Duodenal mucosa (tissue), 2 donors: ENCODE results near the gene SNAPIN.
A peak's percentile ranks its signal among the peaks of the same experiment; 100 is the strongest.

Experiments used
- H3K27ac ChIP-seq: one replicate; pipeline ENCODE4 v1.7.0; 2013; ENCODE audit warnings: low read depth, low read length
- H3K27me3 ChIP-seq, 2 donors: one replicate each; pipeline ENCODE4 v1.7.0; 2013; ENCODE audit warnings: low read length in 2 of 2, control low read depth in 1 of 2; ENCODE audit not compliant: insufficient read depth in 2 of 2, control insufficient read depth in 1 of 2
- H3K36me3 ChIP-seq, 2 donors: one replicate each; pipeline ENCODE4 v1.7.0; 2013; ENCODE audit warnings: low read length in 2 of 2, control low read depth in 1 of 2; ENCODE audit not compliant: insufficient read depth in 2 of 2, control insufficient read depth in 1 of 2
- H3K4me1 ChIP-seq, 2 donors: one replicate each; pipeline ENCODE4 v1.7.0; 2013; ENCODE audit warnings: low read length in 2 of 2, control low read depth in 1 of 2; ENCODE audit not compliant: insufficient read depth in 2 of 2, control insufficient read depth in 1 of 2
- H3K4me3 ChIP-seq, 2 donors: one replicate each; pipeline ENCODE4 v1.7.0; 2013; ENCODE audit warnings: low read length in 2 of 2, low read depth in 1 of 2
- H3K9ac ChIP-seq, 2 donors: one replicate each; pipeline ENCODE4 v1.7.0; 2013; ENCODE audit warnings: low read length in 2 of 2, low read depth in 1 of 2
- H3K9me3 ChIP-seq, 2 donors: one replicate each; pipeline ENCODE4 v1.7.0; 2013; ENCODE audit warnings: low read length in 2 of 2, control low read depth in 1 of 2; ENCODE audit not compliant: control insufficient read depth in 1 of 2

The SNAPIN gene

DNA sequence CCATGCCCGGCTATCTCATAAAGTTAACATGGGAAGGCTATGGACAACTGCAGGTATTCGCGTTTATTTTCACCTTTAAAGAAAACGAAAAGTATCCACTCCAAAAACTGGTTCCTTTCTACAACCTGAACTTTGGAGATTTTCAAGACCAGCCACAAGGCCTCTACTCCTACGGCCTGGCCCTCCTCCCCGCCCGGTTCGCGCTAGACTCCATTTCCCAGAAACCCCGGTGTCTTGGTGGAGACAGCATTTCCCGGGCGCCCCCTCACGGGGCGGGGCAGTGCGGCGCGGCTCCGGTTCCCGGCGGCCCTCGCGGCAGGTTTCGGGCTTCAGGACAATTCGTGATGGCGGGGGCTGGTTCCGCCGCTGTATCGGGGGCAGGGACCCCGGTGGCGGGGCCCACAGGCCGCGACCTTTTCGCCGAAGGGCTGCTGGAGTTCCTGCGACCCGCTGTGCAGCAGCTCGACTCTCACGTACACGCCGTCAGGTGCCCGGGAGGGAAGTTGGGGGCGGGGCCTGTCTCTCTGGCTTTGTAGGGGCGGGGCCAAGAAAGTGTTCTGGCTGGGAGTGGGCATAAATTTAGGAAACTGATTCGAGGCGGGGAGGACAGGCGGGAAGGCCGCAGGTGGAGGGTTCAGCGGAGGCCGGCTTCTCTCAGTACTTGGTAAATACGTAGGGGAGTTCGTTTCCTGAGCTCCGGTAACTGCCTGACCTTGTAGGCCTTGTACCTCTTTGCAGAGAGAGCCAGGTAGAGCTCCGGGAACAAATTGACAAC lies at the start of gene SNAPIN:
TSS of gene SNAPIN (plus strand) at position 304 of the 775 bp plus-strand sequence. CDS start at position 345, 41 bp downstream.
- no peaks in the 10 kb centered on the region for H3K9me3 ChIP-seq
- H3K4me1 ChIP-seq, result peaks cover 9% of the 10 kb centered on the region in 2 donors
- H3K9ac ChIP-seq, result peak within 1 kb of the TSS; percentile 73 to 87
- H3K4me3 ChIP-seq, result peak within 1 kb of the TSS; percentile 82 to 84
- H3K36me3 ChIP-seq, result peaks cover 17 to 29% of the 10 kb centered on the region in 2 donors
- H3K27ac ChIP-seq, result peak within 1 kb of the TSS; percentile 93
- no peaks in the 10 kb centered on the region for H3K27me3 ChIP-seq

- peak overlapping the region; percentile 74 to 80 for H3K9ac ChIP-seq
- H3K27me3 ChIP-seq, result no peaks in the 10 kb centered on the region
- H3K27ac ChIP-seq, result peak overlapping the region; percentile 95
- H3K36me3 ChIP-seq, result peaks cover 16 to 21% of the 10 kb centered on the region in 2 donors
- H3K4me3 ChIP-seq, result peak overlapping the region; percentile 60 to 66
- no peaks in the 10 kb centered on the region for H3K9me3 ChIP-seq
- peaks cover 37 to 40% of the 10 kb centered on the region in 2 donors for H3K4me1 ChIP-seq
Observed at GRCh38 chr1:153608742-153609584, 49.5 kb upstream of the SNAPIN start.

DNA sequence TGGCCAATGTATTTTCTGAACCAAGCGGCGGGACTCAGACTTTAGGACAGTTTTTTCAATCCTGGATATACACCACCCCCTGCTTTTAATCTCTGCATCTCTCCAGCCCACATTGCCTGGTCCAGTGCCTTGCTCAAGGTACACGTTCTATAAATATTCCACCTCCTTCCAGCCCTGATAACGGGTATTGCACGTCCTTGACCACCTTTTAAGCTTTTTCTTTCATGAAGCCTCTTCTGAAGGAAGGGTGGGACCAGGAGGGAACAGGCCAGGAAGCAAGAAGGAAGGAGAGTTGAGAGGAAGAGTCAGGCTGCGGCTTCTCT lies 49.0 kb upstream of the SNAPIN start:
- Histone ChIP-seq H3K9ac (peak overlapping the region; percentile 68 to 80), H3K4me1 (peaks cover 39 to 46% of the 10 kb centered on the region in 2 donors), H3K27me3 (no peaks in the 10 kb centered on the region), H3K9me3 (no peaks in the 10 kb centered on the region), H3K27ac (peak overlapping the region; percentile 95), H3K36me3 (peaks cover 16 to 21% of the 10 kb centered on the region in 2 donors), H3K4me3 (peak overlapping the region; percentile 60 to 66)

- peak overlapping the region; percentile 95 for H3K27ac ChIP-seq
- H3K4me1 ChIP-seq, result peaks cover 47 to 53% of the 10 kb centered on the region in 2 donors
- H3K9me3 ChIP-seq, result no peaks in the 10 kb centered on the region
- peak overlapping the region; percentile 60 to 66 for H3K4me3 ChIP-seq
- no peaks in the 10 kb centered on the region for H3K27me3 ChIP-seq
- H3K36me3 ChIP-seq, result peaks cover 16 to 21% of the 10 kb centered on the region in 2 donors
- H3K9ac ChIP-seq, result peak overlapping the region; percentile 20 to 80
Observed at GRCh38 chr1:153610334-153610733, 48.2 kb upstream of the SNAPIN start.

- H3K27ac ChIP-seq, result peak overlapping the region; percentile 22
- H3K27me3 ChIP-seq, result no peaks in the 10 kb centered on the region
- peak overlapping the region; percentile 60 to 97 for H3K4me3 ChIP-seq
- peak overlapping the region in 1 of 2 donors; percentile 80 for H3K9ac ChIP-seq
- peaks cover 16 to 20% of the 10 kb centered on the region in 2 donors for H3K36me3 ChIP-seq
- H3K9me3 ChIP-seq, result no peaks in the 10 kb centered on the region
- H3K4me1 ChIP-seq, result peaks cover 50 to 57% of the 10 kb centered on the region in 2 donors
Observed at GRCh38 chr1:153610811-153611301, 47.6 kb upstream of the SNAPIN start.

- peaks cover 16 to 17% of the 10 kb centered on the region in 2 donors for H3K36me3 ChIP-seq
- H3K4me1 ChIP-seq, result peaks cover 52 to 60% of the 10 kb centered on the region in 2 donors
- peak overlapping the region; percentile 88 to 100 for H3K9ac ChIP-seq
- no peaks in the 10 kb centered on the region for H3K27me3 ChIP-seq
- H3K9me3 ChIP-seq, result no peaks in the 10 kb centered on the region
- H3K4me3 ChIP-seq, result peak overlapping the region; percentile 83 to 97
- H3K27ac ChIP-seq, result peak overlapping the region; percentile 11
Observed at GRCh38 chr1:153611356-153611755, 47.1 kb upstream of the SNAPIN start.

DNA sequence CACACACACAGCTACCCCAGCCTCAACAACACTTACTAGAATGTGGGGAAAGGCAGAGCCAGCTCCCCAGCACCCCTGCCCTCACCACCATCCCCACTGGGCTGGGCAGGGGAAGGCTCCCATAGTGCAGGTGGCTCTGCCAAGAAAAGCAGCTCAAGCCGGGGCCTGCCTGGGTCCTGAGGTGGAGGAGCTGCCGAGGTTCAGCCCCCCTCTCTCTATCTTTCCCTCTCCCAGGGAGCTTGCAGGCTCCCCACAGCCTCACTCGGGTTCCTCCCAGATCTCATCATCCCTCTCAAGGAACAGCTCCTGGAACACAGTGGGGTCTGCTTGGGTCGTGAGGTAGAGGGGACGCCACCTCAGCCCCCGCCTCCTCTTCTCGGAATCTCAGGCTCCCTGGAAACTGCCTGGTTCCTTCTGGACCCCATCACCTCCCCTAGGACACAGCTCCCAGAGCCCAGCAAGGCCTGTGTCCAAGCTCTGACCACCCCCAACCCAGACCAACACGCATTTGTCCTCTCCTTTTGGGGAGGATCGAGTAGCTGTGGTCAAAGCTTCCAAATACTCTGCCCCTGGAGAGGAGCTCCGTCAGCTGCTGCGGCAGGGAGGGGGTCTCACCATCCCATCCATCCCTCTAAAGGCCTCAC lies 46.3 kb upstream of the SNAPIN start:
- Histone ChIP-seq H3K9ac (peak overlapping the region; percentile 88 to 100), H3K27ac (peak overlapping the region; percentile 90), H3K9me3 (no peaks in the 10 kb centered on the region), H3K36me3 (peaks cover 7 to 8% of the 10 kb centered on the region in 2 donors), H3K4me1 (peaks cover 60 to 69% of the 10 kb centered on the region in 2 donors), H3K4me3 (peak overlapping the region; percentile 83 to 97), H3K27me3 (no peaks in the 10 kb centered on the region)

DNA sequence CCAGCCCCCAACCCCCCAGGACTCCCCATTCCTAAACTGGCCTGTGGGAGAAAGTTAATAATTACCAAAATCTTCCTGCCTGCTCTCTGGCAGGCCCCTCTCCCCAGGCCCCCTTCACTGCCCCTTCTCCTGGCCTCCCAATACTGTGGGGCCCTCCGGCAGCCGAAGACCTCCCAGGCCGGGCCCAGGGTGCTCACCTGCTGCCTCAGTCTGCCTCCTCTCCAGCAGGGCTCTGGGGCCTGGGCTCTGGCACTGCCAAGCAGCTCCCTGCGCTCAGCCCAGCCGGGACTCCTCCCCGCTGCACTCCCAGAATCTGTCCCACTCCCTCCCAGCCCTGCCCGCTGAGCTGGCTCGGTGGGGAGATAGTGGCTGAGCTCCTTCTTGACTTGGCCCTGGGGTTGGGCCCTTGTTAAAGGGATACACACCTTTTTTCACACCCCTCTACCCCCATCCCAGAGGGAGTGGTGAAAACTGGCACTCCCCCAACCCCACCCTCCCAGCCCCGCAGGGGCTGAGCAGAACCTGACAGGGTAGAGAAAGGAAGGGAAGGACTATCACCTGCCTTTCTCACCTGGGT lies 45.7 kb upstream of the SNAPIN start, which contains the start of gene S100A16:
TSS of gene S100A16 (minus strand) at position 383 of the 577 bp plus-strand sequence. CDS start 4,986 bp downstream, outside the sequence.
- Histone ChIP-seq H3K36me3 (peaks cover 2% of the 10 kb centered on the region in 2 donors), H3K9me3 (no peaks in the 10 kb centered on the region), H3K9ac (peak within 1 kb of the TSS; percentile 88 to 100), H3K4me3 (peak within 1 kb of the TSS; percentile 83 to 97), H3K4me1 (peaks cover 66 to 71% of the 10 kb centered on the region in 2 donors), H3K27ac (peak within 1 kb of the TSS; percentile 90), H3K27me3 (no peaks in the 10 kb centered on the region)

DNA sequence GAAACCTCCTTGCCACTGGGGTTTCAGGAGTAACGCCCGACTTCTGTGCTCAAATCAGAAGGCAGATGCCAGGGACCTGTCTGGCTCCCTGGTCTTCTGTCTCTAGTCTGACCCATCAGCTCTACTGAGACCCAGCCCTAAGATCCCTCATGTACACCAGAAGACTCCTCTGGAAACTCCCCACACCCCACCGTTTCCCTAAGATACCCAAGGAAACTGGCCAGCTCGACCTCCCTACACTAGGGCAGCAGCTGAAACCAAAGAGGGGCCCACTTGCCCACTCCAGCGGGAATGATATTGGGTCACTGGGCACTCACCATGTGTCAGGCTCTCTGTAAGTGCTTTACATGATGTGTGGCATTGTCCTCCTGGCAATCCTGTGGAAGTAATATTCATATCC lies 45.1 kb upstream of the SNAPIN start:
- no peaks in the 10 kb centered on the region for H3K27me3 ChIP-seq
- H3K4me1 ChIP-seq, result peaks cover 62 to 67% of the 10 kb centered on the region in 2 donors
- H3K27ac ChIP-seq, result peak overlapping the region; percentile 90
- no peaks in the 10 kb centered on the region for H3K9me3 ChIP-seq
- H3K9ac ChIP-seq, result peak overlapping the region; percentile 65 to 100
- H3K36me3 ChIP-seq, result no peaks in the 10 kb centered on the region
- peak overlapping the region; percentile 26 to 97 for H3K4me3 ChIP-seq
